H1 (cell line): ENCODE data around the gene SIPA1L2. TPM values are rescaled to one million over a fixed set of nuclear protein-coding genes. Genes with fewer than 3 reads are reported as not detected.

ENCODE experiments used
- CTCF ChIA-PET: fragments of 300-600 bp; sonication (Branson Sonifier 250); formaldehyde crosslinking; loops from one replicate; lab custom pipeline; 2021; ENCODE audit not compliant: partially characterized antibody; lab: Charles Lee
- POLR2A ChIA-PET: fragments of 300-600 bp; sonication (Branson Sonifier 250); formaldehyde crosslinking; loops from one replicate; lab custom pipeline; 2021; ENCODE audit warnings: inconsistent platforms; ENCODE audit not compliant: partially characterized antibody; lab: Charles Lee
- DNase-seq, 2 experiments: peaks; one replicate each; pipeline versions ENCODE4 v3.0.0 to v3.0.0-alpha.2; 2010 to 2022; ENCODE audit warnings: low spot score in 2 of 2, low read depth in 1 of 2, mixed read lengths in 1 of 2
- FAIRE-seq: peaks from 2 replicates; lab custom pipeline; 2011; peaks lifted over from hg19 to GRCh38; lab: Jason Lieb, UNC
- H2AFZ ChIP-seq: 2 replicates; pipeline ENCODE4 v1.8.1; 2012; ENCODE audit warnings: low read length, inconsistent platforms
- H2AK5ac ChIP-seq: 2 replicates; pipeline ENCODE4 v1.6.1; 2013; ENCODE audit warnings: low read depth, low read length
- H2BK120ac ChIP-seq: replicated peaks from 2 replicates; pipeline ENCODE3; 2013; ENCODE audit warnings: low read depth, low read length, inconsistent platforms
- H2BK12ac ChIP-seq: 2 replicates; pipeline ENCODE4 v1.6.1; 2013; ENCODE audit warnings: low read depth, low read length
- H2BK15ac ChIP-seq: 2 replicates; pipeline ENCODE4 v1.6.1; 2013; ENCODE audit warnings: low read length
- H2BK20ac ChIP-seq: 2 replicates; pipeline ENCODE4 v1.6.1; 2013; ENCODE audit warnings: low read length
- H2BK5ac ChIP-seq: 2 replicates; pipeline ENCODE4 v1.6.1; 2013; ENCODE audit warnings: low read depth, low read length
- H3K14ac ChIP-seq: 2 replicates; pipeline ENCODE4 v1.6.1; 2013; ENCODE audit warnings: inconsistent platforms; ENCODE audit not compliant: insufficient read length
- H3K18ac ChIP-seq: 2 replicates; pipeline ENCODE4 v1.6.1; 2013; ENCODE audit warnings: low read length; ENCODE audit errors: extremely low read depth
- H3K23ac ChIP-seq: 2 replicates; pipeline ENCODE4 v1.6.1; 2013; ENCODE audit warnings: inconsistent platforms; ENCODE audit not compliant: insufficient read length
- H3K23me2 ChIP-seq: 2 replicates; pipeline ENCODE4 v1.6.1; 2013; ENCODE audit warnings: low read depth, low read length
- H3K27ac ChIP-seq: 2 replicates; pipeline ENCODE4 v1.6.1; 2011; ENCODE audit warnings: low read depth, low read length, inconsistent platforms
- H3K27me3 ChIP-seq, 4 experiments: replicated peaks in 1 of 4; 1 replicate in 1 of 4; 2 replicates in 3 of 4; pipeline versions ENCODE4 v1.6.1 to v1.8.1; 2011 to 2013; ENCODE audit warnings: low read length in 3 of 4, mild to moderate bottlenecking in 3 of 4, inconsistent platforms in 2 of 4, mixed read lengths in 2 of 4, moderate library complexity in 1 of 4; ENCODE audit not compliant: control insufficient read depth in 3 of 4, insufficient read depth in 3 of 4; ENCODE audit errors: extremely low read depth in 1 of 4
- H3K36me3 ChIP-seq, 4 experiments: 2 replicates each; pipeline versions ENCODE4 v1.6.1 to v1.8.1; 2011 to 2013; ENCODE audit warnings: mild to moderate bottlenecking in 4 of 4, low read length in 3 of 4, moderate library complexity in 2 of 4, control low read depth in 1 of 4, inconsistent platforms in 1 of 4; ENCODE audit not compliant: insufficient read depth in 4 of 4, control insufficient read depth in 2 of 4
- H3K4ac ChIP-seq: replicated peaks from 2 replicates; pipeline ENCODE3; 2013; ENCODE audit warnings: low read length, low read depth, mixed read lengths, inconsistent platforms; ENCODE audit not compliant: insufficient read length
- H3K4me1 ChIP-seq, 4 experiments: replicated peaks in 1 of 4; 1 replicate in 1 of 4; 2 replicates in 3 of 4; pipeline versions ENCODE4 v1.6.1 to v1.8.1; 2011 to 2013; ENCODE audit warnings: low read length in 3 of 4, inconsistent platforms in 2 of 4, mixed read lengths in 1 of 4; ENCODE audit not compliant: insufficient read depth in 4 of 4, control insufficient read depth in 3 of 4
- H3K4me2 ChIP-seq, 2 experiments: 2 replicates each; pipeline versions ENCODE4 v1.6.1 to v1.8.1; 2011 to 2013; ENCODE audit warnings: low read depth in 2 of 2, low read length in 2 of 2, control low read depth in 1 of 2, inconsistent platforms in 1 of 2, mild to moderate bottlenecking in 1 of 2; ENCODE audit not compliant: insufficient read depth in 1 of 2
- H3K4me3 ChIP-seq, 4 experiments: fragments of 200-600, 300-600 bp in 1 of 4; sonication (generic), shearing (Covaris generic), sonication (Bioruptor Twin) in 1 of 4; 2 replicates each; pipeline versions ENCODE4 v1.5.1 to v1.8.1; 2011 to 2016; ENCODE audit warnings: low read length in 4 of 4, low read depth in 3 of 4, control low read depth in 2 of 4, inconsistent platforms in 2 of 4, mild to moderate bottlenecking in 2 of 4, mixed read lengths in 1 of 4, moderate library complexity in 1 of 4; ENCODE audit not compliant: insufficient read depth in 2 of 4; ENCODE audit errors: extremely low read depth in 1 of 4
- H3K56ac ChIP-seq: replicated peaks from 2 replicates; pipeline ENCODE3; 2013; ENCODE audit warnings: low read depth, mild to moderate bottlenecking, mixed read lengths, low read length, inconsistent platforms; ENCODE audit not compliant: insufficient read length
- H3K79me1 ChIP-seq: 2 replicates; pipeline ENCODE4 v1.6.1; 2013; ENCODE audit warnings: low read depth, low read length, control low read depth
- H3K79me2 ChIP-seq, 2 experiments: 2 replicates each; pipeline versions ENCODE4 v1.6.1 to v1.8.1; 2012 to 2013; ENCODE audit warnings: low read length in 2 of 2, mild to moderate bottlenecking in 2 of 2, inconsistent platforms in 1 of 2; ENCODE audit not compliant: insufficient read depth in 2 of 2, control insufficient read depth in 1 of 2
- H3K9ac ChIP-seq, 4 experiments: replicated peaks in 1 of 4; 1 replicate in 1 of 4; 2 replicates in 3 of 4; pipeline versions ENCODE4 v1.6.1 to v1.8.1; 2011 to 2013; ENCODE audit warnings: low read depth in 3 of 4, low read length in 3 of 4, control low read depth in 2 of 4, mild to moderate bottlenecking in 2 of 4, moderate library complexity in 2 of 4, inconsistent platforms in 1 of 4; ENCODE audit errors: extremely low read depth in 1 of 4
- H3K9me3 ChIP-seq, 2 experiments: 2 replicates each; pipeline versions ENCODE4 v1.6.1 to v1.8.1; 2012 to 2013; ENCODE audit warnings: mild to moderate bottlenecking in 2 of 2, moderate library complexity in 2 of 2, control low read depth in 1 of 2, inconsistent platforms in 1 of 2, low read depth in 1 of 2, low read length in 1 of 2, mixed read lengths in 1 of 2; ENCODE audit not compliant: insufficient read depth in 2 of 2
- H4K20me1 ChIP-seq, 2 experiments: replicated peaks in 1 of 2; 2 replicates each; pipeline versions ENCODE3 to v1.8.1; 2011 to 2013; ENCODE audit warnings: inconsistent platforms in 2 of 2, low read length in 2 of 2, mild to moderate bottlenecking in 1 of 2; ENCODE audit not compliant: insufficient read depth in 2 of 2, control insufficient read depth in 1 of 2
- H4K5ac ChIP-seq: 2 replicates; pipeline ENCODE4 v1.6.1; 2013; ENCODE audit warnings: low read length, low read depth, mixed read lengths, inconsistent platforms; ENCODE audit not compliant: insufficient read length
- H4K8ac ChIP-seq: 2 replicates; pipeline ENCODE4 v1.8.0; 2013; ENCODE audit warnings: mild to moderate bottlenecking, moderate library complexity, low read length, inconsistent platforms; ENCODE audit not compliant: insufficient read depth; ENCODE audit errors: extremely low read depth
- H4K91ac ChIP-seq: replicated peaks from 2 replicates; pipeline ENCODE3; 2013; ENCODE audit warnings: low read length, mixed read lengths, inconsistent platforms; ENCODE audit not compliant: insufficient read length
- JUN ChIP-seq: IDR thresholded peaks from 2 replicates; pipeline ENCODE4 v1.6.1; 2011; ENCODE audit warnings: low read depth, mild to moderate bottlenecking, improper control_type of control experiment, low read length
- RAD21 ChIP-seq, 2 experiments: IDR thresholded peaks in 1 of 2; conservative IDR thresholded peaks in 1 of 2; 2 replicates each; pipeline ENCODE4 v1.6.1; 2011; ENCODE audit warnings: low read depth in 2 of 2, low read length in 2 of 2, improper control_type of control experiment in 1 of 2, inconsistent platforms in 1 of 2, mild to moderate bottlenecking in 1 of 2, moderate library complexity in 1 of 2
- SIN3A ChIP-seq, 2 experiments: IDR thresholded peaks in 1 of 2; conservative IDR thresholded peaks in 1 of 2; 2 replicates each; pipeline ENCODE4 v1.6.1; 2011 to 2012; ENCODE audit warnings: low read length in 2 of 2, improper control_type of control experiment in 1 of 2, low read depth in 1 of 2, mild to moderate bottlenecking in 1 of 2
- SP2 ChIP-seq: IDR thresholded peaks from 2 replicates; pipeline ENCODE4 v1.6.1; 2012; ENCODE audit warnings: mild to moderate bottlenecking, low read length, inconsistent platforms
- SP4 ChIP-seq: IDR thresholded peaks from 2 replicates; pipeline ENCODE4 v1.6.1; 2012; ENCODE audit warnings: low read length, inconsistent platforms
- polyA plus RNA-seq, 7 experiments: library from polyadenylated mRNA; depleted of rRNA in 3 of 7; stranded (reverse) in 5 of 7; unstranded in 2 of 7; fragments of >200 nt in 5 of 7; fragments of 200-250 nt in 2 of 7; gene quantifications; 1 replicate in 5 of 7; 2 replicates in 1 of 7; 4 replicates in 1 of 7; pipeline versions ENCODE4 v1.2.1 to v1.2.3, GENCODE V29; 2011 to 2013; ENCODE audit warnings: missing spikeins in 2 of 7, mixed read lengths in 2 of 7
- total RNA-seq: library from RNA; stranded (reverse); fragmentation: NEBNext Ultra II Directional; extraction: Animal tissue kit (Norgen Biotek cat#: 25700); gene quantifications from 2 replicates; pipeline ENCODE4 v1.2.1, GENCODE V29; 2021

Gene SIPA1L2
- total and polyA plus RNA-seq, 2 of the 8 experiments (the other 6 are each of a cell fraction or from before 2014, with no cell fraction given): 7.7 to 13.2 TPM

DNA sequence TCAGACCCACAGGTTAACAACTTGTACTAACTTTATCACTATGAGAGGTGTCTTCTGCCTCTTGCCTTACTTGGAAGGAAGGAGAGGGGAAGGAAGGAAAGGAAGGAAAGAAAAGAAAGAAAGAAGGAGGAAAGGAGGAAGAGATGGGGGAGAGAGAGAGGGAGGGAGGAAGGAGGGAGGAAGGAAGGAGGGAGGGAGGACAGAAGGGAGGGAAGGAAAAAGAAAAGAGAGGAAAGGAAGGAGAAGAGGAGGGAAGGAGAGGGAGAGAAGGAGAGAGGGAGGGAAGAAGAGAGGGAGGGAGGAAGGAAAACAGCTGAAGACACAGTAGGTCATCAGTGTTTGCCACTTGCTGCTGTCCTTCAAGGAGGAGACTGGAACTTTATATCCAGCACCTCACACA lies 5.3 kb upstream of the SIPA1L2 start:
- no peak for DNase-seq
- ChIA-PET CTCF (interaction anchor here (0.6 to 2.0 kb wide), 14 partner anchors 12 to 651 kb away, joined by 3 to 8 read pairs (median 3); no protein-coding TSS in a partner anchor), POLR2A (no interaction called here)
- H3K4me2 ChIP-seq: no peak overlapping the region
- FAIRE-seq: no peak
- H2BK20ac ChIP-seq: no peak overlapping the region
- H3K14ac ChIP-seq: no peak overlapping the region
- no peak overlapping the region for H2BK15ac ChIP-seq
- no peaks in the 10 kb centered on the region for H3K36me3 ChIP-seq
- H2BK120ac ChIP-seq: no peak overlapping the region
- H3K9ac ChIP-seq: no peak overlapping the region
- H2BK5ac ChIP-seq: no peak overlapping the region
- H3K79me1 ChIP-seq: no peaks in the 10 kb centered on the region
- no peak overlapping the region for H2AFZ ChIP-seq
- H4K91ac ChIP-seq: no peak overlapping the region
- H4K5ac ChIP-seq: no peak overlapping the region
- no peak overlapping the region for H3K4me3 ChIP-seq
- H3K79me2 ChIP-seq: no peaks in the 10 kb centered on the region
- TF ChIP-seq RAD21 (IDR thresholded peaks at IDR 0.05 in 1 of 2, conservative IDR thresholded peaks at IDR 0.05 in 1 of 2; ENCODE audit: low read depth in 2 of 2, low read length in 2 of 2) (no peak), SP2 (no peak), JUN (no peak), SP4 (no peak), SIN3A (conservative IDR thresholded peaks at IDR 0.05 in 1 of 2, IDR thresholded peaks at IDR 0.05 in 1 of 2; ENCODE audit: low read depth in 1 of 2, low read length in 2 of 2) (no peak)
- H3K18ac ChIP-seq: no peak overlapping the region
- no peaks in the 10 kb centered on the region for H4K20me1 ChIP-seq
- H3K27me3 ChIP-seq: peaks cover 0 to 12% (median 3%) of the 10 kb centered on the region in 4 experiments; a peak in 5 of 7 replicates
- H3K9me3 ChIP-seq: no peaks in the 10 kb centered on the region
- no peaks in the 10 kb centered on the region; a peak in 1 of 7 replicates for H3K4me1 ChIP-seq
- peaks cover 2% of the 10 kb centered on the region; the same call in 1 of the 2 replicates for H3K23me2 ChIP-seq
- H2AK5ac ChIP-seq: no peak overlapping the region
- H3K4ac ChIP-seq: no peak overlapping the region
- no peak overlapping the region for H3K27ac ChIP-seq
- H3K56ac ChIP-seq: no peak overlapping the region
- H4K8ac ChIP-seq: no peak overlapping the region
- 0 out of 2 replicates have a peak overlapping the region, but pooled peaks have one; percentile 54 for H2BK12ac ChIP-seq
- H3K23ac ChIP-seq: no peak overlapping the region
